Measurements from ENCODE around the gene KDR.

The KDR gene

DNA sequence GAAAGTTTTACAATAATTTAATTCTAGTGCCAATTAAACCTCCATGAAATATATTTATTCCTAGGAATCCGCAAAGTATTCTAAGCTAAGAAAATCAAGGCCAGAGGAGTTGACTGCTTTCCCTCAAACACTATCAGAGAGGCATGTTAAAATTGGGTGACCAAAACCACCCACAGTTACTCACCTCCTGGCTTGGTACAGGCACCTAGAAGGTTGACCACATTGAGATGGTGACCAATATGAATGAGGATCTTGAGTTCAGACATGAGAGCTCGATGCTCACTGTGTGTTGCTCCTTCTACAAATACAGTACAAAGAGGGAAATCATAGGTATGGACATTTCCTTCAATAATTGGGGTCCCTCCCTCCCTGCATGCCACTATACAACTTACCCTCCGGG lies 29.4 kb downstream of the KDR start:
- TF ChIP-seq, protein P1, sequence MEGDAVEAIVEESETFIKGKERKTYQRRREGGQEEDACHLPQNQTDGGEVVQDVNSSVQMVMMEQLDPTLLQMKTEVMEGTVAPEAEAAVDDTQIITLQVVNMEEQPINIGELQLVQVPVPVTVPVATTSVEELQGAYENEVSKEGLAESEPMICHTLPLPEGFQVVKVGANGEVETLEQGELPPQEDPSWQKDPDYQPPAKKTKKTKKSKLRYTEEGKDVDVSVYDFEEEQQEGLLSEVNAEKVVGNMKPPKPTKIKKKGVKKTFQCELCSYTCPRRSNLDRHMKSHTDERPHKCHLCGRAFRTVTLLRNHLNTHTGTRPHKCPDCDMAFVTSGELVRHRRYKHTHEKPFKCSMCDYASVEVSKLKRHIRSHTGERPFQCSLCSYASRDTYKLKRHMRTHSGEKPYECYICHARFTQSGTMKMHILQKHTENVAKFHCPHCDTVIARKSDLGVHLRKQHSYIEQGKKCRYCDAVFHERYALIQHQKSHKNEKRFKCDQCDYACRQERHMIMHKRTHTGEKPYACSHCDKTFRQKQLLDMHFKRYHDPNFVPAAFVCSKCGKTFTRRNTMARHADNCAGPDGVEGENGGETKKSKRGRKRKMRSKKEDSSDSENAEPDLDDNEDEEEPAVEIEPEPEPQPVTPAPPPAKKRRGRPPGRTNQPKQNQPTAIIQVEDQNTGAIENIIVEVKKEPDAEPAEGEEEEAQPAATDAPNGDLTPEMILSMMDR (IDR thresholded peaks at IDR 0.05; ENCODE audit: low read depth, low read length, missing control alignments) = no peak

DNA sequence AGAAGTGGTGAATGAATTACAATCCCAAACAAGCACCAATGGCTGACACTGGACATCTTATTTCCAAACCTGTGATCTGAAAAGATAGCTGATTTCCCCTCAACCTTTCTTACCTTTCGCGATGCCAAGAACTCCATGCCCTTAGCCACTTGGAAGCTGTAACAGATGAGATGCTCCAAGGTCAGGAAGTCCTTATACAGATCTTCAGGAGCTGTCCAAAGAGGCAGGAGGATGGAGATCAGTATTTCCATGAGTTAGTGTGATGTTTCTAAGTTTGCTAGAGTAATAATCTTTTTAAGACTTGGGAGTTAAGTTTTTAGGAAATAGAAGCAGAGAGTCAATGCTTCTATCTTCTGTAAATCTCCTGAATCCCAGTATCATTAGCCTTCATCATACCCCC lies 32.9 kb downstream of the KDR start:
- no peak overlapping the region for H3K4me3 ChIP-seq (ENCODE audit: low read depth, low read length)
- TF ChIP-seq, protein P1 (IDR thresholded peaks at IDR 0.05; ENCODE audit: low read depth, low read length, missing control alignments) = no peak
- DNase-seq (ENCODE audit: low read depth) = no peak

More for the DNA sequence above, 29.4 kb downstream of the KDR start:
- H3K4me3 ChIP-seq (ENCODE audit: low read depth, low read length) = no peak overlapping the region
- DNase-seq (ENCODE audit: low read depth) = no peak

DNA sequence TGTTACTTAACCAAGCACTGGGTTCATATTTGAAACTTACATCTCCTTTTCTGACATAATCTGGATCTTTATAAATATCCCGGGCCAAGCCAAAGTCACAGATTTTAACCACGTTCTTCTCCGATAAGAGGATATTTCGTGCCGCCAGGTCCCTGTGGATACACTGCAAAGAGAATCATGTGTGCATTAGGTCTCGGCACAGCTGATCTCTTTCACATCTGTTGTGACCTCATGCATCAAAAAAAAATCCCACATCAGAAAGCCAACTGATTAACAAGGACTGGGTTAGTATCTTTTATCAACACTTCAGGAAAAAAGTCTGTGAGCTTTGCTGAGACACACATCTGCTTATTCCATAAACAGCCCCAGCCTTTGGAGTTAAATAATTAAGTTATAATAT lies 35.5 kb downstream of the KDR start:
- TF ChIP-seq, protein P1 (IDR thresholded peaks at IDR 0.05; ENCODE audit: low read depth, low read length, missing control alignments) = no peak
- H3K4me3 ChIP-seq (ENCODE audit: low read depth, low read length) = no peak overlapping the region
- DNase-seq (ENCODE audit: low read depth) = no peak

DNA sequence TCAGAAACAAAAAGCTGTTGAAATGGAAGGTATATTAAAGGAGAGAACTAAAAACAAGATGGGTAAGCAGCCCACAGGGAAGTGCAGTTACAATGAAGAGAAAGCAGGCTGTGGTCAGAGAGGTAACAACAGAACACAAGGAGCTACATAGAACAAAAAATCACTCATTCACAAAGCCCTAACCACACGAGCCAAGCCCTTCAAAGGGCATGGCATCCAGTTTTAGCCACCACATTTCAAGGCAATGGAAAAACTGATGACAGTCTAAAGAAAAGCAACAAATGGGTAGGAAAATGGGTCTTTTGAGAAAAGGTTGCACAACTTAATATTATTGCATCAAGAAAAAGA lies 37.5 kb downstream of the KDR start:
- DNase-seq (ENCODE audit: low read depth) = no peak
- TF ChIP-seq, protein P1 (IDR thresholded peaks at IDR 0.05; ENCODE audit: low read depth, low read length, missing control alignments) = no peak
- no peak overlapping the region for H3K4me3 ChIP-seq (ENCODE audit: low read depth, low read length)

DNA sequence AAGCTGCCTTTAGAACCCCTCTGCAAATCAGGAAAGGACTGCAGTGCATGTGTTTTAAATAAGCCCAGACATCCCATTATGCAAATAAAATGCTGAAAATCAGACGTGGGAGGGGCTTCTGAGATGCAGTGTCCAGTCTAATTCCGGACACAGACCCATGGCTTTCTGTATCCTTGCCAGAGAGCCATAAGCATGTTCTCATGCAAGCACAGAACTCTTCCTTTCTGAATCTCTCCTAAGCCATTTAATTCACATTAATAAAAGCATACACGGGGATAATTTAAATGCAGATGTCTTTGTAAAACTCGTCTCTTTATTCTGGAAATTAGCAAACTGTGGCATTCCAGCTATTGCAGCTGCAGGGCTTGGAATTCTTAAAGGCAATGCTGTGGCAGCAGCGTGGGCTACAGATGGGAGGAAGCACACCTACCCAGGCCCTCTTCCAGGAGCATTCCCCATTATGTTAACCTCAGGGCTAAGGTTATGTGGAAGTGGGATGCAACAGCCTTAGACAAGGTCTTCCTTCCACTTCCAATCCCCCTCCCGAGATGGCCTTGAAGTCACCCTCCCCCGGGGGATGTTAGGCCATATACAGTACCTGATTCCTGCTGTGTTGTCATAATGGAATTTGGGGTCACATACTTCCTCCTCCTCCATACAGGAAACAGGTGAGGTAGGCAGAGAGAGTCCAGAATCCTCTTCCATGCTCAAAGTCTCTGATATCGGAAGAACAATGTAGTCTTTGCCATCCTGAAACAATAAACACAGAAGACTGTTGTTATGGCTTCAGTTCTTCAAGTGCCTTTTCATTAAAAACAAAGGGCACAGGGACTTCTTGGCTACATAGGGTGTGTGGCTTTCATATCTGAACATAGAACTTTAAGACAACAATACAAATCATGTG lies 38.1 kb downstream of the KDR start:
- no peak for DNase-seq (ENCODE audit: low read depth)
- H3K4me3 ChIP-seq (ENCODE audit: low read depth, low read length) = no peak overlapping the region
- TF ChIP-seq, protein P1 (IDR thresholded peaks at IDR 0.05; ENCODE audit: low read depth, low read length, missing control alignments) = no peak

DNA sequence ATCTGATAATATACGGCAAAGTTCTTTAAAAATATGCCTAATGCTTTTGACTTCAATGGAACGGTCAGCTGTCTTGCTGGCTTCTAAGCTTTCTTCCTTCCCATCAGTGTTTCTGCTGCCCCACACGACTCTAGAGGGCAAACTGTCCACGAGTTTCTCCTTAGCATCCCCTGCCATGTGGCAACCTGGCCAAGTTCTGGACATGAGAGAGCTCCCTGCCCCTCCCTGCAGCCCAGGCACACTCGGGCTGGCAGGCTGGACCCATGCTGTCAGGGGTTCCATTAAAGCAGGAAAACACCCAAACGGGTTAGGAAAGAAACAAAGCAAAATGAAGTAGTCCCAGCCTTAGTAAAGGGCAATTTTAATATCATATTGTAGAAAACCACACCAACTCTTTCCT lies 38.8 kb downstream of the KDR start:
- DNase-seq (ENCODE audit: low read depth) = no peak
- TF ChIP-seq, protein P1 (IDR thresholded peaks at IDR 0.05; ENCODE audit: low read depth, low read length, missing control alignments) = no peak
- no peak overlapping the region for H3K4me3 ChIP-seq (ENCODE audit: low read depth, low read length)

DNA sequence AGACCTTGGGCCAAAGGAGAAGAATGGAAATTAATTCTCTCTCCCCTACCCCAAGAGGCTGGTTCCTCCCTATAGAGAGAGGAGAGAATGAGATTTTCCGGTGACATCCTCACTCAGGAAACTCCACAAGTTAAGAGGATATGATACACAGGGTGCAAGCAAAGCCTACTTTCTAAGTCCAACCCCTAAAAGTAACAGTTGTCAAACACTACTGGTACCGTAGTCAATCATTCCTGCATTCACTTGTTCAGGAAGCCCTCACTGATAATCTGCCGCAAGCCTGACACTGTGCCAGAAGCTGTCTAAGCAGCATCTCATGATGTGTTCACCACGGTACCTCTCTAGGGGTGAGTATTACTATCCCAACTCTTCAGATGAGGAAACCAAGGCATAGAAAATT lies 41.7 kb downstream of the KDR start:
- TF ChIP-seq, protein P1 (IDR thresholded peaks at IDR 0.05; ENCODE audit: low read depth, low read length, missing control alignments) = no peak
- DNase-seq (ENCODE audit: low read depth) = no peak
- no peak overlapping the region for H3K4me3 ChIP-seq (ENCODE audit: low read depth, low read length)

Data from GM12864 (cell line).